ENCODE data around the gene PDE10A.

The PDE10A gene

GRCh38 chr6:165552248-165552736 is 110.7 kb downstream of the PDE10A start:
- in situ Hi-C loops (cut with MboI; ENCODE audit: low sequenced_read_pairs, unreplicated experiment): no loop called here
- TF ChIP-seq CTCF (IDR thresholded peaks at IDR 0.05; ENCODE audit: borderline replicate concordance, control extremely low read depth, extremely low read depth, insufficient read depth, missing control alignments): no peak
- no peak for DNase-seq (ENCODE audit: low spot score)

GRCh38 chr6:165551828-165552227 is 111.2 kb downstream of the PDE10A start:
- in situ Hi-C loops (cut with MboI; ENCODE audit: low sequenced_read_pairs, unreplicated experiment): no loop called here
- no peak for DNase-seq (ENCODE audit: low spot score)
- TF ChIP-seq CTCF (IDR thresholded peaks at IDR 0.05; ENCODE audit: borderline replicate concordance, control extremely low read depth, extremely low read depth, insufficient read depth, missing control alignments): no peak

- in situ Hi-C loops (cut with MboI; ENCODE audit: low sequenced_read_pairs, unreplicated experiment): no loop called here
- no peak for DNase-seq (ENCODE audit: low spot score)
- TF ChIP-seq CTCF (IDR thresholded peaks at IDR 0.05; ENCODE audit: borderline replicate concordance, control extremely low read depth, extremely low read depth, insufficient read depth, missing control alignments): no peak
Measured at GRCh38 chr6:165548450-165548849, 114.6 kb downstream of the PDE10A start.

GRCh38 chr6:165545806-165546205 is 117.2 kb downstream of the PDE10A start:
- no peak for TF ChIP-seq CTCF (IDR thresholded peaks at IDR 0.05; ENCODE audit: borderline replicate concordance, control extremely low read depth, extremely low read depth, insufficient read depth, missing control alignments)
- in situ Hi-C loops (cut with MboI; ENCODE audit: low sequenced_read_pairs, unreplicated experiment): no loop called here
- DNase-seq (ENCODE audit: low spot score): no peak

DNA sequence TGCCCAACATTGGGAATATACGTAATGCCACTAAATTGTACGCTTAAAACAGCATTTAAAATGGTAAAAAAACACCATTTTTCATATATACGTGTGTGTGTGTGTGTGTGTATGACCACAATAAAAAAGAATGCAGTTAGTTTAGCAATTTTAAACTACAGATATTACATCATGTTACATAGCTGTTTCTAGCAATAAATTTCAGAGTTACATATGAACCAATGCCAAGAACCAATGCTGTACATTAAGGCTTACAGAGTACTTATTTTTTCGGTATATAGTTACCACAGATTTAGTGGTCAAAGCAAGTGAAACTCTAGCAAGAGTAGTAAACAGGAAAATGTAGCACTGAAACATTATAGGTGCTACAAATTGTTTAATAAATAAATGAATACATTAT is 119.3 kb downstream of the PDE10A start:
- no peak for TF ChIP-seq CTCF (IDR thresholded peaks at IDR 0.05; ENCODE audit: borderline replicate concordance, control extremely low read depth, extremely low read depth, insufficient read depth, missing control alignments)
- in situ Hi-C loops (cut with MboI; ENCODE audit: low sequenced_read_pairs, unreplicated experiment): no loop called here
- no peak for DNase-seq (ENCODE audit: low spot score)

GRCh38 chr6:165536911-165537310 is 126.1 kb downstream of the PDE10A start:
- DNase-seq (ENCODE audit: low spot score): no peak
- in situ Hi-C loops (cut with MboI; ENCODE audit: low sequenced_read_pairs, unreplicated experiment): no loop called here
- no peak for TF ChIP-seq CTCF (IDR thresholded peaks at IDR 0.05; ENCODE audit: borderline replicate concordance, control extremely low read depth, extremely low read depth, insufficient read depth, missing control alignments)

DNA sequence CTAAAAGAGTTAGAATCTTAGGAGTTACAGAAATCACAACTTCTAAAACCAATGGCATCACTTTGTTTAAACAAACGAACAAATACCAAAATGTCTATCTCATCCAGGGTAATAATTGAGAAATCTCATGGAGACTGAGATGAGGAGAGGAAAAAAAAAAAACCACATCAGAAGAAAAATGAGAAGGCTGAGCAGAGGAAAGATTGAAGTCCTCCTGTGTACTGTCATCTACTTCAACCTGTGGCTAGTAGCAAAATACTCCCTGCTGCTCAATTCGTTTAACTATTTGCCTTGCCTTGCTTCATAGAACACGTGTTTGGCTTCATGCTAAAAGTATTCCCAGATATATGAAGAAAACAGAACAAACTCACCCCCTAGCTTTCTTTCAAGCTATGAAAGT is 143.7 kb downstream of the PDE10A start:
- no peak for TF ChIP-seq CTCF (IDR thresholded peaks at IDR 0.05; ENCODE audit: borderline replicate concordance, control extremely low read depth, extremely low read depth, insufficient read depth, missing control alignments)
- no peak for DNase-seq (ENCODE audit: low spot score)
- in situ Hi-C loops (cut with MboI; ENCODE audit: low sequenced_read_pairs, unreplicated experiment): no loop called here

Data from GM13976 (cell line).